Measurements from ENCODE around the gene NEK10. TPM values are rescaled to one million over a fixed set of nuclear protein-coding genes. Genes with fewer than 3 reads are reported as not detected.

Gene NEK10
- total RNA-seq, 2 donors from 2014 or later, result 1.7 to 2.3 TPM

- no peak overlapping the region for H3K4me3 Mint-ChIP-seq
- no peak for ATAC-seq
- no peak for DNase-seq
- no peaks in the 10 kb centered on the region for H3K36me3 Mint-ChIP-seq (ENCODE audit: low read depth)
- no peaks in the 10 kb centered on the region for H3K9me3 ChIP-seq (ENCODE audit: control insufficient read depth, low read length, poor library complexity, severe bottlenecking)
- H3K4me1 Mint-ChIP-seq, result peaks cover 17% of the 10 kb centered on the region
- H3K27me3 Mint-ChIP-seq, result no peaks in the 10 kb centered on the region
- no peak overlapping the region for H3K27ac Mint-ChIP-seq
Observed at GRCh38 chr3:27366062-27366591, 3.1 kb downstream of the NEK10 start.

GRCh38 chr3:27360113-27361078 is 8.8 kb downstream of the NEK10 start:
- no peak overlapping the region for H3K27ac Mint-ChIP-seq
- no peak for ATAC-seq
- no peaks in the 10 kb centered on the region for H3K9me3 ChIP-seq (ENCODE audit: control insufficient read depth, low read length, poor library complexity, severe bottlenecking)
- H3K27me3 Mint-ChIP-seq, result no peaks in the 10 kb centered on the region
- no peak overlapping the region for H3K4me3 Mint-ChIP-seq
- DNase-seq, result no peak
- peaks cover 1% of the 10 kb centered on the region for H3K36me3 Mint-ChIP-seq (ENCODE audit: low read depth)
- peaks cover 32% of the 10 kb centered on the region for H3K4me1 Mint-ChIP-seq

- no peak overlapping the region for H3K4me3 Mint-ChIP-seq
- peaks cover 2% of the 10 kb centered on the region for H3K36me3 Mint-ChIP-seq (ENCODE audit: low read depth)
- no peak for DNase-seq
- H3K9me3 ChIP-seq (ENCODE audit: control insufficient read depth, low read length, poor library complexity, severe bottlenecking), result no peaks in the 10 kb centered on the region
- H3K27me3 Mint-ChIP-seq, result no peaks in the 10 kb centered on the region
- H3K27ac Mint-ChIP-seq, result peak overlapping the region; percentile 60
- no peak for ATAC-seq
- H3K4me1 Mint-ChIP-seq, result peaks cover 44% of the 10 kb centered on the region
Observed at GRCh38 chr3:27358372-27358771, 10.8 kb downstream of the NEK10 start.

GRCh38 chr3:27357665-27358258 is 11.4 kb downstream of the NEK10 start:
- Mint-ChIP-seq H3K4me1 (peaks cover 44% of the 10 kb centered on the region), H3K4me3 (no peak overlapping the region), H3K27ac (peak overlapping the region; percentile 47), H3K36me3 (ENCODE audit: low read depth) (peaks cover 2% of the 10 kb centered on the region), H3K27me3 (no peaks in the 10 kb centered on the region)
- no peaks in the 10 kb centered on the region for H3K9me3 ChIP-seq (ENCODE audit: control insufficient read depth, low read length, poor library complexity, severe bottlenecking)
- ATAC-seq (peak; percentile 91), DNase-seq (peak in 2 of 3 donors; percentile 25 to 42)

GRCh38 chr3:27356976-27357375 is 12.2 kb downstream of the NEK10 start:
- DNase-seq (no peak), ATAC-seq (no peak)
- H3K9me3 ChIP-seq (ENCODE audit: control insufficient read depth, low read length, poor library complexity, severe bottlenecking), result no peaks in the 10 kb centered on the region
- Mint-ChIP-seq H3K4me3 (no peak overlapping the region), H3K27ac (no peak overlapping the region), H3K4me1 (peaks cover 46% of the 10 kb centered on the region), H3K27me3 (no peaks in the 10 kb centered on the region), H3K36me3 (ENCODE audit: low read depth) (peaks cover 2% of the 10 kb centered on the region)

- H3K4me3 Mint-ChIP-seq, result no peak overlapping the region
- peak overlapping the region; percentile 29 for H3K27ac Mint-ChIP-seq
- H3K4me1 Mint-ChIP-seq, result peaks cover 48% of the 10 kb centered on the region
- H3K36me3 Mint-ChIP-seq (ENCODE audit: low read depth), result peaks cover 2% of the 10 kb centered on the region
- DNase-seq (no peak), ATAC-seq (no peak)
- no peaks in the 10 kb centered on the region for H3K9me3 ChIP-seq (ENCODE audit: control insufficient read depth, low read length, poor library complexity, severe bottlenecking)
- no peaks in the 10 kb centered on the region for H3K27me3 Mint-ChIP-seq
Observed at GRCh38 chr3:27354588-27355203, 14.5 kb downstream of the NEK10 start.

GRCh38 chr3:27354161-27354560 is 15.0 kb downstream of the NEK10 start:
- ATAC-seq, result no peak
- Mint-ChIP-seq H3K36me3 (ENCODE audit: low read depth) (peaks cover 2% of the 10 kb centered on the region), H3K27ac (peak overlapping the region; percentile 29), H3K27me3 (no peaks in the 10 kb centered on the region), H3K4me3 (no peak overlapping the region), H3K4me1 (peaks cover 50% of the 10 kb centered on the region)
- no peaks in the 10 kb centered on the region for H3K9me3 ChIP-seq (ENCODE audit: control insufficient read depth, low read length, poor library complexity, severe bottlenecking)
- DNase-seq, result no peak

GRCh38 chr3:27353221-27353620 is 16.0 kb downstream of the NEK10 start:
- Mint-ChIP-seq H3K27me3 (no peaks in the 10 kb centered on the region), H3K4me1 (peaks cover 49% of the 10 kb centered on the region)

GRCh38 chr3:27352047-27352446 is 17.1 kb downstream of the NEK10 start:
- Mint-ChIP-seq H3K27ac (peak overlapping the region; percentile 77), H3K4me1 (peaks cover 43% of the 10 kb centered on the region), H3K27me3 (no peaks in the 10 kb centered on the region), H3K4me3 (no peak overlapping the region), H3K36me3 (ENCODE audit: low read depth) (peaks cover 2% of the 10 kb centered on the region)
- DNase-seq, result no peak
- no peak for ATAC-seq
- H3K9me3 ChIP-seq (ENCODE audit: control insufficient read depth, low read length, poor library complexity, severe bottlenecking), result no peaks in the 10 kb centered on the region

More at GRCh38 chr3:27353221-27353620, 16.0 kb downstream of the NEK10 start:
- Mint-ChIP-seq H3K36me3 (ENCODE audit: low read depth) (peaks cover 2% of the 10 kb centered on the region), H3K4me3 (no peak overlapping the region), H3K27ac (no peak overlapping the region)
- ATAC-seq, result no peak
- no peak for DNase-seq
- no peaks in the 10 kb centered on the region for H3K9me3 ChIP-seq (ENCODE audit: control insufficient read depth, low read length, poor library complexity, severe bottlenecking)

GRCh38 chr3:27349832-27350231 is 19.4 kb downstream of the NEK10 start:
- Mint-ChIP-seq H3K4me3 (peak overlapping the region; percentile 72), H3K27ac (peak overlapping the region; percentile 80)

GRCh38 chr3:27345959-27346865 is 23.0 kb downstream of the NEK10 start:
- Mint-ChIP-seq H3K27me3 (no peaks in the 10 kb centered on the region), H3K27ac (peak overlapping the region; percentile 70), H3K4me3 (no peak overlapping the region), H3K36me3 (ENCODE audit: low read depth) (no peaks in the 10 kb centered on the region), H3K4me1 (peaks cover 29% of the 10 kb centered on the region)
- no peak for DNase-seq
- H3K9me3 ChIP-seq (ENCODE audit: control insufficient read depth, low read length, poor library complexity, severe bottlenecking), result no peaks in the 10 kb centered on the region
- no peak for ATAC-seq

More at GRCh38 chr3:27349832-27350231, 19.4 kb downstream of the NEK10 start:
- no peaks in the 10 kb centered on the region for H3K27me3 Mint-ChIP-seq
- H3K9me3 ChIP-seq (ENCODE audit: control insufficient read depth, low read length, poor library complexity, severe bottlenecking), result no peaks in the 10 kb centered on the region
- H3K4me1 Mint-ChIP-seq, result peaks cover 43% of the 10 kb centered on the region
- no peaks in the 10 kb centered on the region for H3K36me3 Mint-ChIP-seq (ENCODE audit: low read depth)
- DNase-seq (no peak), ATAC-seq (no peak)

- no peaks in the 10 kb centered on the region for H3K36me3 Mint-ChIP-seq (ENCODE audit: low read depth)
- peak; percentile 88 for ATAC-seq
- H3K27me3 Mint-ChIP-seq, result no peaks in the 10 kb centered on the region
- peak in 1 of 3 donors; percentile 11 for DNase-seq
- peak overlapping the region; percentile 70 for H3K27ac Mint-ChIP-seq
- no peaks in the 10 kb centered on the region for H3K9me3 ChIP-seq (ENCODE audit: control insufficient read depth, low read length, poor library complexity, severe bottlenecking)
- H3K4me3 Mint-ChIP-seq, result no peak overlapping the region
- peaks cover 28% of the 10 kb centered on the region for H3K4me1 Mint-ChIP-seq
Observed at GRCh38 chr3:27345493-27345892, 23.7 kb downstream of the NEK10 start.

Data from T-helper 17 cell (primary cell).